Fibroblast of the conjunctiva (primary cell): Measurements from ENCODE around the gene KAZN.
"Not testable (repeated sequence)": the region's sequence is repeated elsewhere in the genome, so short reads cannot be mapped to it uniquely, and the experiment has no call there.

Source experiments
- DNase-seq: peaks from one replicate; pipeline ENCODE4 v3.0.0-alpha.2; 2010; ENCODE audit warnings: low read depth

KAZN gene

GRCh38 chr1:14598498-14599182 is at the start of gene KAZN:
Gene KAZN (plus strand): TSS chr1:14598685.
- no peak for DNase-seq

GRCh38 chr1:14549897-14550620 is 48.4 kb upstream of the KAZN start:
- DNase-seq: no peak

GRCh38 chr1:14551386-14551785 is 47.1 kb upstream of the KAZN start:
- no peak for DNase-seq

GRCh38 chr1:14552246-14552965 is 46.1 kb upstream of the KAZN start:
- DNase-seq: no peak

GRCh38 chr1:14553711-14554110 is 44.8 kb upstream of the KAZN start:
- no peak for DNase-seq

- no peak for DNase-seq
Observed at GRCh38 chr1:14555091-14555490, 43.4 kb upstream of the KAZN start.

- no peak for DNase-seq
Observed at GRCh38 chr1:14561014-14561693, 37.3 kb upstream of the KAZN start.

- DNase-seq: no peak
Observed at GRCh38 chr1:14565090-14565489, 33.4 kb upstream of the KAZN start.

- DNase-seq: no peak
Observed at GRCh38 chr1:14567056-14567455, 31.4 kb upstream of the KAZN start.

GRCh38 chr1:14567903-14568302 is 30.6 kb upstream of the KAZN start:
- DNase-seq: no peak

GRCh38 chr1:14568716-14569355 is 29.6 kb upstream of the KAZN start:
- DNase-seq: no peak

- DNase-seq: no peak
Observed at GRCh38 chr1:14570514-14570913, 28.0 kb upstream of the KAZN start.

- no peak for DNase-seq
Observed at GRCh38 chr1:14571810-14572767, 26.4 kb upstream of the KAZN start.

GRCh38 chr1:14572861-14573260 is 25.6 kb upstream of the KAZN start:
- DNase-seq: no peak

GRCh38 chr1:14576155-14576554 is 22.3 kb upstream of the KAZN start:
- no peak for DNase-seq

- no peak for DNase-seq
Observed at GRCh38 chr1:14577261-14577660, 21.2 kb upstream of the KAZN start.

GRCh38 chr1:14578156-14578555 is 20.3 kb upstream of the KAZN start:
- no peak for DNase-seq

GRCh38 chr1:14580295-14580694 is 18.2 kb upstream of the KAZN start:
- not testable (repeated sequence) for DNase-seq

- DNase-seq: no peak
Observed at GRCh38 chr1:14580986-14581385, 17.5 kb upstream of the KAZN start.

- DNase-seq: no peak
Observed at GRCh38 chr1:14583788-14584187, 14.7 kb upstream of the KAZN start.

GRCh38 chr1:14585728-14586127 is 12.8 kb upstream of the KAZN start:
- DNase-seq: no peak
